Glutamatergic neuron (in vitro differentiated cells): Measurements from ENCODE around the gene HIGD2A. TPM values are rescaled to one million over a fixed set of nuclear protein-coding genes. Genes with fewer than 3 reads are reported as not detected.
A peak's percentile ranks its signal among the peaks of the same experiment; 100 is the strongest.
"Not testable (repeated sequence)": the region's sequence is repeated elsewhere in the genome, so short reads cannot be mapped to it uniquely, and the experiment has no call there.

Source experiments
- DNase-seq: peaks from one replicate; pipeline ENCODE4 v3.0.0; 2022
- H3K27ac Mint-ChIP-seq: one replicate; pipeline ENCODE4 v1.8.0; 2020; ENCODE audit warnings: mild to moderate bottlenecking, mixed read lengths, inconsistent platforms; ENCODE audit not compliant: unreplicated experiment
- H3K27me3 Mint-ChIP-seq: one replicate; pipeline ENCODE4 v1.8.0; 2020; ENCODE audit warnings: mild to moderate bottlenecking, moderate library complexity, mixed read lengths, inconsistent platforms; ENCODE audit not compliant: unreplicated experiment
- H3K36me3 Mint-ChIP-seq: one replicate; pipeline ENCODE4 v1.8.0; 2020; ENCODE audit warnings: mild to moderate bottlenecking, mixed read lengths, inconsistent platforms; ENCODE audit not compliant: unreplicated experiment
- H3K4me1 Mint-ChIP-seq: one replicate; pipeline ENCODE4 v1.8.0; 2020; ENCODE audit warnings: mild to moderate bottlenecking, low read depth, mixed read lengths, inconsistent platforms; ENCODE audit not compliant: unreplicated experiment
- H3K4me3 Mint-ChIP-seq: one replicate; pipeline ENCODE4 v1.8.0; 2020; ENCODE audit warnings: mild to moderate bottlenecking, mixed read lengths, inconsistent platforms; ENCODE audit not compliant: unreplicated experiment
- H3K9me3 Mint-ChIP-seq: one replicate; pipeline ENCODE4 v1.8.0; 2020; ENCODE audit warnings: mild to moderate bottlenecking, moderate library complexity, mixed read lengths, inconsistent platforms; ENCODE audit not compliant: unreplicated experiment
- CTCF ChIP-seq: fragments of 200-600 bp; sonication (generic); IDR thresholded peaks from one replicate; pipeline ENCODE4 v1.5.0; 2021; ENCODE audit not compliant: partially characterized antibody, unreplicated experiment
- total RNA-seq: library from RNA; stranded (reverse); fragmentation: NEBNext Ultra II Directional; extraction: Animal tissue kit (Norgen Biotek cat#: 25700); gene quantifications from one replicate; pipeline ENCODE4 v1.2.1, GENCODE V29; 2021; ENCODE audit not compliant: unreplicated experiment

The HIGD2A gene
- total RNA-seq, 1 donor from 2014 or later, result 103 TPM

- Mint-ChIP-seq H3K27me3 (no peaks in the 10 kb centered on the region), H3K4me1 (peaks cover 10% of the 10 kb centered on the region), H3K4me3 (no peak overlapping the region), H3K36me3 (no peaks in the 10 kb centered on the region), H3K27ac (no peak overlapping the region), H3K9me3 (peaks cover 3% of the 10 kb centered on the region)
- no peak for TF ChIP-seq CTCF
- no peak for DNase-seq
These were observed 19.1 kb downstream of the HIGD2A start for GRCh38 chr5:176407456-176408251.

- H3K36me3 Mint-ChIP-seq, DNase-seq, H3K4me3 Mint-ChIP-seq, H3K27me3 Mint-ChIP-seq, H3K27ac Mint-ChIP-seq, H3K9me3 Mint-ChIP-seq: not testable (repeated sequence)
- H3K4me1 Mint-ChIP-seq, result peaks cover 11% of the 10 kb centered on the region
These were observed 19.7 kb downstream of the HIGD2A start for GRCh38 chr5:176408252-176408573.

GRCh38 chr5:176408590-176408989 is 20.0 kb downstream of the HIGD2A start:
- Mint-ChIP-seq H3K36me3 (no peaks in the 10 kb centered on the region), H3K4me1 (peaks cover 11% of the 10 kb centered on the region), H3K9me3 (peaks cover 3% of the 10 kb centered on the region), H3K27ac (no peak overlapping the region), H3K27me3 (no peaks in the 10 kb centered on the region), H3K4me3 (no peak overlapping the region)
- no peak for TF ChIP-seq CTCF
- no peak for DNase-seq

- no peak overlapping the region for H3K4me3 Mint-ChIP-seq
- peak overlapping the region; percentile 15 for H3K27ac Mint-ChIP-seq
- peaks cover 5% of the 10 kb centered on the region for H3K9me3 Mint-ChIP-seq
- DNase-seq, result no peak
- H3K27me3 Mint-ChIP-seq, result no peaks in the 10 kb centered on the region
- TF ChIP-seq CTCF, result no peak
- no peaks in the 10 kb centered on the region for H3K36me3 Mint-ChIP-seq
- H3K4me1 Mint-ChIP-seq, result peaks cover 11% of the 10 kb centered on the region
These were observed 21.2 kb downstream of the HIGD2A start for GRCh38 chr5:176409765-176410164.

- H3K27me3 Mint-ChIP-seq, result peaks cover 2% of the 10 kb centered on the region
- H3K27ac Mint-ChIP-seq, result no peak overlapping the region
- DNase-seq, result no peak
- no peaks in the 10 kb centered on the region for H3K36me3 Mint-ChIP-seq
- peaks cover 12% of the 10 kb centered on the region for H3K4me1 Mint-ChIP-seq
- H3K4me3 Mint-ChIP-seq, result no peak overlapping the region
- peaks cover 7% of the 10 kb centered on the region for H3K9me3 Mint-ChIP-seq
- TF ChIP-seq CTCF, result no peak
These were observed 22.1 kb downstream of the HIGD2A start for GRCh38 chr5:176410486-176411180.
